Liver (tissue), 9 donors: ENCODE measurements around the gene ATG4A. TPM values are rescaled to one million over a fixed set of nuclear protein-coding genes. Genes with fewer than 3 reads are reported as not detected.

ENCODE experiments used
- DNase-seq: peaks from one replicate; pipeline ENCODE4 v3.0.0-alpha.2; 2017; ENCODE audit warnings: low spot score
- H3K27ac ChIP-seq, 2 donors: one replicate each; pipeline ENCODE4 v1.7.0; 2013; ENCODE audit warnings: inconsistent platforms in 2 of 2, low read length in 2 of 2, control low read depth in 1 of 2, low read depth in 1 of 2, mild to moderate bottlenecking in 1 of 2
- H3K27me3 ChIP-seq, 4 donors: one replicate each; pipeline versions ENCODE4 v1.6.1 to v1.7.0; 2013; ENCODE audit warnings: low read length in 3 of 4, inconsistent platforms in 1 of 4, mild to moderate bottlenecking in 1 of 4, moderate library complexity in 1 of 4; ENCODE audit not compliant: control insufficient read depth in 4 of 4, insufficient read depth in 4 of 4
- H3K36me3 ChIP-seq, 4 donors: one replicate each; pipeline versions ENCODE4 v1.6.1 to v1.7.0; 2013; ENCODE audit warnings: low read length in 3 of 4, mild to moderate bottlenecking in 3 of 4, low read depth in 1 of 4, moderate library complexity in 1 of 4; ENCODE audit not compliant: control insufficient read depth in 4 of 4, insufficient read depth in 3 of 4
- H3K4me1 ChIP-seq, 4 donors: one replicate each; pipeline versions ENCODE4 v1.6.1 to v1.7.0; 2013; ENCODE audit warnings: low read length in 3 of 4, mild to moderate bottlenecking in 3 of 4, moderate library complexity in 1 of 4; ENCODE audit not compliant: control insufficient read depth in 4 of 4, insufficient read depth in 4 of 4
- H3K4me3 ChIP-seq, 3 donors: one replicate each; pipeline versions ENCODE4 v1.6.1 to v1.7.0; 2013; ENCODE audit warnings: low read length in 3 of 3, control low read depth in 1 of 3, low read depth in 1 of 3, mild to moderate bottlenecking in 1 of 3
- H3K9ac ChIP-seq, 2 donors: one replicate each; pipeline ENCODE4 v1.7.0; 2013; ENCODE audit warnings: low read length in 2 of 2, mild to moderate bottlenecking in 2 of 2, moderate library complexity in 2 of 2, control low read depth in 1 of 2, low read depth in 1 of 2
- H3K9me3 ChIP-seq, 4 donors: one replicate each; pipeline versions ENCODE4 v1.6.1 to v1.7.0; 2013; ENCODE audit warnings: low read length in 3 of 4; ENCODE audit not compliant: control insufficient read depth in 4 of 4
- EGR1 ChIP-seq, 2 donors: IDR thresholded peaks; 2 replicates each; pipeline ENCODE4 v1.6.1; 2016 to 2018; ENCODE audit warnings: antibody characterized with exemption in 2 of 2, low read depth in 2 of 2
- FOXA1 ChIP-seq: IDR thresholded peaks from 2 replicates; pipeline ENCODE4 v1.6.1; 2016; ENCODE audit warnings: antibody characterized with exemption
- FOXA2 ChIP-seq: IDR thresholded peaks from 2 replicates; pipeline ENCODE4 v1.6.1; 2016; ENCODE audit warnings: antibody characterized with exemption
- GABPA ChIP-seq, 2 donors: IDR thresholded peaks in 1 of 2; conservative IDR thresholded peaks in 1 of 2; 2 replicates each; pipeline ENCODE4 v1.6.1; 2016; ENCODE audit warnings: antibody characterized with exemption in 2 of 2, mild to moderate bottlenecking in 1 of 2, moderate library complexity in 1 of 2
- HNF4A ChIP-seq, 2 donors: conservative IDR thresholded peaks; 2 replicates each; pipeline ENCODE4 v1.6.1; 2016; ENCODE audit warnings: antibody characterized with exemption in 2 of 2, mild to moderate bottlenecking in 2 of 2
- HNF4G ChIP-seq: IDR thresholded peaks from 2 replicates; pipeline ENCODE4 v1.6.1; 2016; ENCODE audit warnings: antibody characterized with exemption
- JUND ChIP-seq, 2 donors: IDR thresholded peaks; 2 replicates each; pipeline ENCODE4 v1.6.1; 2016; ENCODE audit warnings: antibody characterized with exemption in 2 of 2
- RAD21 ChIP-seq, 2 donors: IDR thresholded peaks; 2 replicates each; pipeline ENCODE4 v1.6.1; 2016; ENCODE audit warnings: antibody characterized with exemption in 2 of 2, mild to moderate bottlenecking in 2 of 2
- RXRA ChIP-seq, 2 donors: IDR thresholded peaks; 2 replicates each; pipeline ENCODE4 v1.6.1; 2017 to 2018; ENCODE audit warnings: antibody characterized with exemption in 2 of 2, mild to moderate bottlenecking in 1 of 2
- SP1 ChIP-seq: IDR thresholded peaks from 2 replicates; pipeline ENCODE4 v1.6.1; 2018; ENCODE audit warnings: antibody characterized with exemption, mild to moderate bottlenecking
- TAF1 ChIP-seq: conservative IDR thresholded peaks from 2 replicates; pipeline ENCODE4 v1.6.1; 2016; ENCODE audit warnings: antibody characterized with exemption, mild to moderate bottlenecking
- YY1 ChIP-seq: IDR thresholded peaks from 2 replicates; pipeline ENCODE4 v1.6.1; 2016; ENCODE audit warnings: antibody characterized with exemption, mild to moderate bottlenecking
- WGBS: extraction: QIAGEN DNeasy Blood & Tissue Kit; methylation state at CpG from one replicate; pipeline ENCODE4 v1.1.7; 2013; 5-methylcytosine and 5-hydroxymethylcytosine counted together
- polyA plus RNA-seq, 2 donors: library from polyadenylated mRNA; stranded (reverse) in 1 of 2; unstranded in 1 of 2; fragments of 200-250 nt in 1 of 2; fragments of >200 nt in 1 of 2; fragmentation: Nextera tagmentation in 1 of 2; extraction: Ambion mirVana in 1 of 2; gene quantifications; one replicate each; pipeline versions ENCODE4 v1.2.1 to v1.2.3, GENCODE V29; 2013 to 2015
- total RNA-seq, 2 donors: library from RNA; depleted of rRNA; stranded (reverse); fragments of >200 nt; gene quantifications; one replicate each; pipeline ENCODE4 v1.2.3, GENCODE V29; 2014
- TF ChIP-seq, protein P1 (sequence below): IDR thresholded peaks from 2 replicates; pipeline ENCODE4 v1.6.1; 2016; ENCODE audit warnings: antibody characterized with exemption, mild to moderate bottlenecking
- TF ChIP-seq, protein P2 (sequence below): IDR thresholded peaks from 2 replicates; pipeline ENCODE4 v1.6.1; 2016; ENCODE audit warnings: antibody characterized with exemption
- TF ChIP-seq, protein P3 (sequence below): IDR thresholded peaks from 2 replicates; pipeline ENCODE4 v1.6.1; 2016; ENCODE audit warnings: antibody characterized with exemption
- TF ChIP-seq, protein P4 (sequence below): IDR thresholded peaks from 2 replicates; pipeline ENCODE4 v1.6.1; 2016; ENCODE audit warnings: antibody characterized with exemption
- TF ChIP-seq, protein P5 (sequence below): fragments of 150-350 bp; IDR thresholded peaks from 2 replicates; pipeline ENCODE4 v1.5.1; 2017; ENCODE audit warnings: improper control_type of control experiment, low read depth, low read length; ENCODE audit not compliant: missing input control
- donor health status: healthy.
- donor health status: healthy.
- donor health status: healthy.
- donor health status: healthy.
- donor health status: healthy.

The ATG4A gene
- total and polyA plus RNA-seq, 4 donors = 11.7 to 19.8 (median 16.6) TPM

DNA sequence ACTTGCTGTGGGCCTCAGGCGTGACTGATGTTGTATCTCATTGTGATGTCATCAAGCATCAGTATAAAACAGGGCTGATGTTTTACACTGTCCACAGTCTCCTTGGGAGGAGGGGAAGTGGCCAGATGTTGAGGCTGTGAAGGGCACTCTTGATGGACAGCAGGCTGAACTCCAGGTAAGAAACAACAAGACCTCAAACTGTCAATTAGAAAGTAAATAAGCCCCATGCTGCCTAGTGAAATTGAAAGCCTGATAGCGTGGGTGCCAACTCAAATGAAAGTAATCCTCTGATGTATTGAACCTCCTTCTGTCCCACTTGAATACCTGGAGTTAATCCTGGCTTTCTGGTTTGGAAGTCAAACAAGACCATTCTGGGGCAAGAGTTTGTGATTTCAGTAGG lies 27.0 kb upstream of the ATG4A start:
- TF ChIP-seq SP1 (no peak), RAD21 (IDR thresholded peaks at IDR 0.05) (no peak), FOXA2 (no peak), TAF1 (no peak), HNF4G (no peak), FOXA1 (no peak), HNF4A (conservative IDR thresholded peaks at IDR 0.05) (no peak), EGR1 (IDR thresholded peaks at IDR 0.05; ENCODE audit: low read depth in 2 of 2) (no peak), JUND (IDR thresholded peaks at IDR 0.05) (no peak)
- TF ChIP-seq, protein P1, sequence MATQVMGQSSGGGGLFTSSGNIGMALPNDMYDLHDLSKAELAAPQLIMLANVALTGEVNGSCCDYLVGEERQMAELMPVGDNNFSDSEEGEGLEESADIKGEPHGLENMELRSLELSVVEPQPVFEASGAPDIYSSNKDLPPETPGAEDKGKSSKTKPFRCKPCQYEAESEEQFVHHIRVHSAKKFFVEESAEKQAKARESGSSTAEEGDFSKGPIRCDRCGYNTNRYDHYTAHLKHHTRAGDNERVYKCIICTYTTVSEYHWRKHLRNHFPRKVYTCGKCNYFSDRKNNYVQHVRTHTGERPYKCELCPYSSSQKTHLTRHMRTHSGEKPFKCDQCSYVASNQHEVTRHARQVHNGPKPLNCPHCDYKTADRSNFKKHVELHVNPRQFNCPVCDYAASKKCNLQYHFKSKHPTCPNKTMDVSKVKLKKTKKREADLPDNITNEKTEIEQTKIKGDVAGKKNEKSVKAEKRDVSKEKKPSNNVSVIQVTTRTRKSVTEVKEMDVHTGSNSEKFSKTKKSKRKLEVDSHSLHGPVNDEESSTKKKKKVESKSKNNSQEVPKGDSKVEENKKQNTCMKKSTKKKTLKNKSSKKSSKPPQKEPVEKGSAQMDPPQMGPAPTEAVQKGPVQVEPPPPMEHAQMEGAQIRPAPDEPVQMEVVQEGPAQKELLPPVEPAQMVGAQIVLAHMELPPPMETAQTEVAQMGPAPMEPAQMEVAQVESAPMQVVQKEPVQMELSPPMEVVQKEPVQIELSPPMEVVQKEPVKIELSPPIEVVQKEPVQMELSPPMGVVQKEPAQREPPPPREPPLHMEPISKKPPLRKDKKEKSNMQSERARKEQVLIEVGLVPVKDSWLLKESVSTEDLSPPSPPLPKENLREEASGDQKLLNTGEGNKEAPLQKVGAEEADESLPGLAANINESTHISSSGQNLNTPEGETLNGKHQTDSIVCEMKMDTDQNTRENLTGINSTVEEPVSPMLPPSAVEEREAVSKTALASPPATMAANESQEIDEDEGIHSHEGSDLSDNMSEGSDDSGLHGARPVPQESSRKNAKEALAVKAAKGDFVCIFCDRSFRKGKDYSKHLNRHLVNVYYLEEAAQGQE = no peak
- TF ChIP-seq, protein P2, sequence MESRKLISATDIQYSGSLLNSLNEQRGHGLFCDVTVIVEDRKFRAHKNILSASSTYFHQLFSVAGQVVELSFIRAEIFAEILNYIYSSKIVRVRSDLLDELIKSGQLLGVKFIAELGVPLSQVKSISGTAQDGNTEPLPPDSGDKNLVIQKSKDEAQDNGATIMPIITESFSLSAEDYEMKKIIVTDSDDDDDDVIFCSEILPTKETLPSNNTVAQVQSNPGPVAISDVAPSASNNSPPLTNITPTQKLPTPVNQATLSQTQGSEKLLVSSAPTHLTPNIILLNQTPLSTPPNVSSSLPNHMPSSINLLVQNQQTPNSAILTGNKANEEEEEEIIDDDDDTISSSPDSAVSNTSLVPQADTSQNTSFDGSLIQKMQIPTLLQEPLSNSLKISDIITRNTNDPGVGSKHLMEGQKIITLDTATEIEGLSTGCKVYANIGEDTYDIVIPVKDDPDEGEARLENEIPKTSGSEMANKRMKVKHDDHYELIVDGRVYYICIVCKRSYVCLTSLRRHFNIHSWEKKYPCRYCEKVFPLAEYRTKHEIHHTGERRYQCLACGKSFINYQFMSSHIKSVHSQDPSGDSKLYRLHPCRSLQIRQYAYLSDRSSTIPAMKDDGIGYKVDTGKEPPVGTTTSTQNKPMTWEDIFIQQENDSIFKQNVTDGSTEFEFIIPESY = no peak
- TF ChIP-seq, protein P3, sequence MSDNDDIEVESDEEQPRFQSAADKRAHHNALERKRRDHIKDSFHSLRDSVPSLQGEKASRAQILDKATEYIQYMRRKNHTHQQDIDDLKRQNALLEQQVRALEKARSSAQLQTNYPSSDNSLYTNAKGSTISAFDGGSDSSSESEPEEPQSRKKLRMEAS = no peak
- TF ChIP-seq, protein P4, sequence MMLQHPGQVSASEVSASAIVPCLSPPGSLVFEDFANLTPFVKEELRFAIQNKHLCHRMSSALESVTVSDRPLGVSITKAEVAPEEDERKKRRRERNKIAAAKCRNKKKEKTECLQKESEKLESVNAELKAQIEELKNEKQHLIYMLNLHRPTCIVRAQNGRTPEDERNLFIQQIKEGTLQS = no peak
- TF ChIP-seq, protein P5, sequence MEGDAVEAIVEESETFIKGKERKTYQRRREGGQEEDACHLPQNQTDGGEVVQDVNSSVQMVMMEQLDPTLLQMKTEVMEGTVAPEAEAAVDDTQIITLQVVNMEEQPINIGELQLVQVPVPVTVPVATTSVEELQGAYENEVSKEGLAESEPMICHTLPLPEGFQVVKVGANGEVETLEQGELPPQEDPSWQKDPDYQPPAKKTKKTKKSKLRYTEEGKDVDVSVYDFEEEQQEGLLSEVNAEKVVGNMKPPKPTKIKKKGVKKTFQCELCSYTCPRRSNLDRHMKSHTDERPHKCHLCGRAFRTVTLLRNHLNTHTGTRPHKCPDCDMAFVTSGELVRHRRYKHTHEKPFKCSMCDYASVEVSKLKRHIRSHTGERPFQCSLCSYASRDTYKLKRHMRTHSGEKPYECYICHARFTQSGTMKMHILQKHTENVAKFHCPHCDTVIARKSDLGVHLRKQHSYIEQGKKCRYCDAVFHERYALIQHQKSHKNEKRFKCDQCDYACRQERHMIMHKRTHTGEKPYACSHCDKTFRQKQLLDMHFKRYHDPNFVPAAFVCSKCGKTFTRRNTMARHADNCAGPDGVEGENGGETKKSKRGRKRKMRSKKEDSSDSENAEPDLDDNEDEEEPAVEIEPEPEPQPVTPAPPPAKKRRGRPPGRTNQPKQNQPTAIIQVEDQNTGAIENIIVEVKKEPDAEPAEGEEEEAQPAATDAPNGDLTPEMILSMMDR = no peak
- H3K4me3 ChIP-seq = no peak overlapping the region
- no peak overlapping the region for H3K9ac ChIP-seq
- WGBS = 94% methylated on average over 2 of the region's 2 CpGs
- no peaks in the 10 kb centered on the region for H3K4me1 ChIP-seq
- no peaks in the 10 kb centered on the region for H3K9me3 ChIP-seq
- no peaks in the 10 kb centered on the region for H3K27me3 ChIP-seq
- H3K27ac ChIP-seq = no peak overlapping the region
- DNase-seq = no peak
- H3K36me3 ChIP-seq = no peaks in the 10 kb centered on the region

DNA sequence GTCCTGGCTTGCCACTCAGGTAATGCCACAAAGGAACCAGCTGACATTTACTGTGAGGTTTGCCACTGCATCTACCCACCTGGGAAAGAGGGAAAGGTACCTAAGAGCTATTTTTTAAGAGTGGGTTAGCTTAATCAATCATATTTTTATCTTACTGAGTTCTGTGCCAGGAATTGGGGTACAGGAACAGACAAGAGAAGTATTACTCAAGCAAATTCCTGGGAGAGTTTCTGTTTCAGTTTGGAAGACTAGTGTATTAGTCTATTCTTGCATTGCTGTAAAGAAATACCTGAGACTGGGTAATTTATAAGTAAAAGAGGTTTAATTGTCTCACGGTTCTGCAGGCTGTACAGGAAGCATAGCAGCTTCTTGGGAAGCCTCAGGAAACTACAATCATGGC lies 23.5 kb upstream of the ATG4A start:
- no peaks in the 10 kb centered on the region for H3K9me3 ChIP-seq
- 66% methylated on average over 1 of the region's 1 CpG for WGBS
- H3K9ac ChIP-seq = no peak overlapping the region
- H3K4me3 ChIP-seq = no peak overlapping the region
- no peaks in the 10 kb centered on the region for H3K27me3 ChIP-seq
- H3K27ac ChIP-seq = no peak overlapping the region
- DNase-seq = no peak
- no peaks in the 10 kb centered on the region for H3K36me3 ChIP-seq
- H3K4me1 ChIP-seq = no peaks in the 10 kb centered on the region
- TF ChIP-seq, protein P3 = no peak
- no peak for TF ChIP-seq SP1
- TF ChIP-seq, protein P4 = no peak
- TF ChIP-seq FOXA1 = no peak
- TF ChIP-seq RAD21 (IDR thresholded peaks at IDR 0.05) = no peak
- no peak for TF ChIP-seq JUND (IDR thresholded peaks at IDR 0.05)
- TF ChIP-seq, protein P1 = no peak
- TF ChIP-seq TAF1 = no peak
- no peak for TF ChIP-seq GABPA (IDR thresholded peaks at IDR 0.05 in 1 of 2, conservative IDR thresholded peaks at IDR 0.05 in 1 of 2)
- no peak for TF ChIP-seq HNF4G
- no peak for TF ChIP-seq EGR1 (IDR thresholded peaks at IDR 0.05; ENCODE audit: low read depth in 2 of 2)
- no peak for TF ChIP-seq YY1
- no peak for TF ChIP-seq HNF4A (conservative IDR thresholded peaks at IDR 0.05)
- TF ChIP-seq RXRA (IDR thresholded peaks at IDR 0.05) = no peak
